Thyroid gland (tissue), 4 donors: ENCODE results near the gene HGD.

Source experiments
- CTCF ChIP-seq, 6 experiments: fragments of 200-600 bp in 3 of 6; fragments of 450-650 bp in 3 of 6; sonication (generic) in 3 of 6; IDR thresholded peaks; one replicate each; pipeline ENCODE4 v1.5.1; 2016 to 2019; ENCODE audit warnings: antibody characterized with exemption in 6 of 6, mild to moderate bottlenecking in 2 of 6, inconsistent platforms in 1 of 6, moderate library complexity in 1 of 6
- POLR2A ChIP-seq, 2 donors: fragments of 450-650 bp; IDR thresholded peaks; one replicate each; pipeline ENCODE4 v1.6.1; 2017; ENCODE audit warnings: antibody characterized with exemption in 2 of 2, mild to moderate bottlenecking in 2 of 2, moderate library complexity in 1 of 2

- TF ChIP-seq CTCF (IDR thresholded peaks at IDR 0.05) (no peak), POLR2A (IDR thresholded peaks at IDR 0.05) (peak in 1 of 2 donors; percentile 79)
Observed at GRCh38 chr3:120682095-120682681, at the start of gene HGD.
